Measurements from ENCODE around the gene COLEC11. TPM values are rescaled to one million over a fixed set of nuclear protein-coding genes. Genes with fewer than 3 reads are reported as not detected.

The COLEC11 gene
- polyA plus RNA-seq, 1 donor (not counting 4 experiments of a cell fraction or from before 2014, with no cell fraction given) = not detected

DNA sequence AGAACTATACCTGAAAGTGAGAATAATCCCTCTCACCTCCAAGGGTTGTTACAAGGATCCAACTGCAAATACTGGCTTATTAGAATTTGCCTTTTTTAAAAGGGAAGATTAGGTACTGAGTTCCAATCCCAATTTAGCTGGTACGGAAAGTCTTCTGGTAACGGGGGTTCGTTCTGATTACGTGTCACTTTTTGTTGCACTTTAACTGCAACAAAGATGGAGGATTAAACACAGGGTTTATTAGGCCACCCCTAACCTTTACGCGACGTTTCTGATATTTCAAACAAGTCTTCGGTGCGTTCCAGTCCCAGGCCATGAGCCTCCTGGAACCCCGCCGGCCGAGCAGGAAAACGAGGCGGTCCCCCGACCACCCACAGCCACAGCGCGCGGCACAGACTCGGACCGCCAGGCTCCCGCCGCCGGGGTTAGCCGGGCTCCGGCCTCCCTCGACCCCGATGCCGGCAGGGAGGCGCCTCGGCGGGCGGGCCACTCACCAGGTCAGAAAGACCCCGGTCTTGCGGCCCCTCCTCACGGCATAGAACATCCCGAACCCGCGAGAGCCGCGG is 37.2 kb upstream of the COLEC11 start:
- FAIRE-seq = no peak
- peak overlapping the region; percentile 96 for H3K9ac ChIP-seq (ENCODE audit: control insufficient read depth, extremely low read depth, insufficient read depth, low read length)
- peak overlapping the region; percentile 67 for H2AFZ ChIP-seq (ENCODE audit: control insufficient read depth, low read length)
- dilution Hi-C loops (cut with MboI; ENCODE audit: extremely low pct_ligation_motif_present, low sequenced_read_pairs) = no loop called here
- H3K4me1 ChIP-seq (ENCODE audit: control insufficient read depth, extremely low read depth, insufficient read depth, low read length) = peaks cover 7% of the 10 kb centered on the region
- no peaks in the 10 kb centered on the region for H4K20me1 ChIP-seq (ENCODE audit: control insufficient read depth, extremely low read depth, insufficient read depth, low read length)
- TF ChIP-seq, protein P1, sequence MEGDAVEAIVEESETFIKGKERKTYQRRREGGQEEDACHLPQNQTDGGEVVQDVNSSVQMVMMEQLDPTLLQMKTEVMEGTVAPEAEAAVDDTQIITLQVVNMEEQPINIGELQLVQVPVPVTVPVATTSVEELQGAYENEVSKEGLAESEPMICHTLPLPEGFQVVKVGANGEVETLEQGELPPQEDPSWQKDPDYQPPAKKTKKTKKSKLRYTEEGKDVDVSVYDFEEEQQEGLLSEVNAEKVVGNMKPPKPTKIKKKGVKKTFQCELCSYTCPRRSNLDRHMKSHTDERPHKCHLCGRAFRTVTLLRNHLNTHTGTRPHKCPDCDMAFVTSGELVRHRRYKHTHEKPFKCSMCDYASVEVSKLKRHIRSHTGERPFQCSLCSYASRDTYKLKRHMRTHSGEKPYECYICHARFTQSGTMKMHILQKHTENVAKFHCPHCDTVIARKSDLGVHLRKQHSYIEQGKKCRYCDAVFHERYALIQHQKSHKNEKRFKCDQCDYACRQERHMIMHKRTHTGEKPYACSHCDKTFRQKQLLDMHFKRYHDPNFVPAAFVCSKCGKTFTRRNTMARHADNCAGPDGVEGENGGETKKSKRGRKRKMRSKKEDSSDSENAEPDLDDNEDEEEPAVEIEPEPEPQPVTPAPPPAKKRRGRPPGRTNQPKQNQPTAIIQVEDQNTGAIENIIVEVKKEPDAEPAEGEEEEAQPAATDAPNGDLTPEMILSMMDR (optimal IDR thresholded peaks at IDR 0.05 in 1 of 3, IDR thresholded peaks at IDR 0.05 in 1 of 3, conservative IDR thresholded peaks at IDR 0.05 in 1 of 3; ENCODE audit: extremely low read depth in 1 of 3, insufficient read depth in 2 of 3, low read length in 3 of 3) = no peak
- no peak for TF ChIP-seq EZH2 (IDR thresholded peaks at IDR 0.05; ENCODE audit: low read length)
- peak overlapping the region; percentile 85 to 96 (median 91) for H3K4me3 ChIP-seq (ENCODE audit: control insufficient read depth in 2 of 3, extremely low read depth in 1 of 3, insufficient read depth in 2 of 3, low read depth in 1 of 3, low read length in 3 of 3)
- H3K9me3 ChIP-seq (ENCODE audit: control insufficient read depth, low read depth, low read length) = no peaks in the 10 kb centered on the region
- H3K4me2 ChIP-seq (ENCODE audit: control insufficient read depth, extremely low read depth, insufficient read depth, low read depth, low read length) = peak overlapping the region; percentile 88
- peaks cover 15 to 17% of the 10 kb centered on the region in 2 experiments for H3K36me3 ChIP-seq (ENCODE audit: control insufficient read depth in 2 of 2, extremely low read depth in 1 of 2, insufficient read depth in 2 of 2, low read length in 2 of 2)
- DNase-seq (ENCODE audit: low read depth, low spot score) = no peak
- peaks cover 33% of the 10 kb centered on the region for H3K79me2 ChIP-seq (ENCODE audit: control insufficient read depth, insufficient read depth, low read length)
- H3K27me3 ChIP-seq (ENCODE audit: control insufficient read depth, extremely low read depth, insufficient read depth, low read length) = no peaks in the 10 kb centered on the region
- no peaks in the 10 kb centered on the region for H3K9me1 ChIP-seq (ENCODE audit: control insufficient read depth, extremely low read depth, insufficient read depth, low read length)
- H3K27ac ChIP-seq (ENCODE audit: control insufficient read depth, insufficient read depth, low read length) = peak overlapping the region; percentile 93

DNA sequence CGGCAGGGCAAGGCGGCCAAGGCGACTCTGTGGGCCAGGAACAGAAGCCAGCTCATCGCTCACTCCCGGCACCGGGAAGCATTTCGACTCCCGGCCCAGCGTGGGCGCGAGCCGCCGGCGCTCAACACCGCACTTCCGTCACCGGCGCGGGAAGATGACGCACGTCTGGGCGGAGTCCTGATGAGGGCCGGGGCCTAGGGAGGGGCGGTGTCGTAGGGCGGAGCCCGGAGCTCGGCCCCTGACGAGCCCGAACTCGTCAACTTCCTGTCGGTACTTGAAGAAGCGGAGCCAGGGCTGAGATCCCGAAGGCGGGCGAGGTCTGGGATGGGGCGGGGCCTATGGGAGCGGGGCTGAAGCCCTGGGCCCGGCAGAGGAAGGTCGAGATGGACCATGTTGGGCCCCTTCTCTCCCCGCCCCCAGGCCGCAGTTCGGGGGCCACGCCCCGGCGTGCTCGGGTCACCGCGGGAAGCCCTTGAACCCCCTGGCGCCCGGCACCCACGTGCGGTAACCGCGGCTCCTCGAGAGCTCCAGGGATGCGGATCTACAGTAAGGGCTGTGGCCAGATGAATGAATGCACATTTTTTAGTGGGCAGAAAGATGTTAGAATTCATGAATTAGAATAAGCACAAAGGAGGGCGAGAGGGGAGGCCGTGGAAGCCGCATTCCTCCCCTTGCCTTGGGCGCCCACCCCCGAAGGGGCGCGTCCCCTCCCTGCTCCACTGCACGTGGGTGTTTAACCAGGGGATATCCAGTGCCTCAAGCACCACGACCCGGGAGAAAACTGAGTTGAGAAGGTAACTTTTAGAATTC is 36.5 kb upstream of the COLEC11 start, which contains the start of gene RNASEH1:
Gene RNASEH1 (minus strand): TSS at position 129 of the 810 bp plus-strand sequence. CDS start 73 bp downstream, at position 56.
- H3K79me2 ChIP-seq (ENCODE audit: control insufficient read depth, insufficient read depth, low read length) = peaks cover 33% of the 10 kb centered on the region
- TF ChIP-seq, protein P1 (optimal IDR thresholded peaks at IDR 0.05 in 1 of 3, IDR thresholded peaks at IDR 0.05 in 1 of 3, conservative IDR thresholded peaks at IDR 0.05 in 1 of 3; ENCODE audit: extremely low read depth in 1 of 3, insufficient read depth in 2 of 3, low read length in 3 of 3) = no peak
- no peak for TF ChIP-seq EZH2 (IDR thresholded peaks at IDR 0.05; ENCODE audit: low read length)
- FAIRE-seq = peak; percentile 51

More for the DNA sequence above, 36.5 kb upstream of the COLEC11 start, which contains the start of gene RNASEH1:
- Histone ChIP-seq H3K4me1 (ENCODE audit: control insufficient read depth, extremely low read depth, insufficient read depth, low read length) (peaks cover 7% of the 10 kb centered on the region), H3K27ac (ENCODE audit: control insufficient read depth, insufficient read depth, low read length) (peak within 1 kb of the TSS; percentile 93), H3K27me3 (ENCODE audit: control insufficient read depth, extremely low read depth, insufficient read depth, low read length) (no peaks in the 10 kb centered on the region), H3K4me2 (ENCODE audit: control insufficient read depth, extremely low read depth, insufficient read depth, low read depth, low read length) (peak within 1 kb of the TSS; percentile 88), H3K4me3 (ENCODE audit: control insufficient read depth in 2 of 3, extremely low read depth in 1 of 3, insufficient read depth in 2 of 3, low read depth in 1 of 3, low read length in 3 of 3) (peak within 1 kb of the TSS; percentile 85 to 96 (median 91)), H4K20me1 (ENCODE audit: control insufficient read depth, extremely low read depth, insufficient read depth, low read length) (no peaks in the 10 kb centered on the region), H3K9ac (ENCODE audit: control insufficient read depth, extremely low read depth, insufficient read depth, low read length) (peak within 1 kb of the TSS; percentile 96), H3K9me1 (ENCODE audit: control insufficient read depth, extremely low read depth, insufficient read depth, low read length) (no peaks in the 10 kb centered on the region), H3K9me3 (ENCODE audit: control insufficient read depth, low read depth, low read length) (no peaks in the 10 kb centered on the region), H3K36me3 (ENCODE audit: control insufficient read depth in 2 of 2, extremely low read depth in 1 of 2, insufficient read depth in 2 of 2, low read length in 2 of 2) (peaks cover 15 to 17% of the 10 kb centered on the region in 2 experiments), H2AFZ (ENCODE audit: control insufficient read depth, low read length) (peak within 1 kb of the TSS; percentile 83)
- DNase-seq (ENCODE audit: low read depth, low spot score) = peak; percentile 90
- dilution Hi-C loops (cut with MboI; ENCODE audit: extremely low pct_ligation_motif_present, low sequenced_read_pairs) = no loop called here

Data from keratinocyte (primary cell).